Peyer's patch (tissue), 4 donors: ENCODE data around the gene FCER2.

Experiments
- CTCF ChIP-seq, 6 experiments: fragments of 450-650 bp in 4 of 6; fragments of 200-600 bp in 2 of 6; sonication (generic) in 1 of 6; IDR thresholded peaks; one replicate each; pipeline ENCODE4 v1.5.1; 2017 to 2019; ENCODE audit warnings: antibody characterized with exemption in 6 of 6, mild to moderate bottlenecking in 3 of 6, moderate library complexity in 1 of 6
- POLR2A ChIP-seq, 2 donors: fragments of 450-650 bp; IDR thresholded peaks; one replicate each; pipeline ENCODE4 v1.5.1; 2017; ENCODE audit warnings: antibody characterized with exemption in 2 of 2, mild to moderate bottlenecking in 2 of 2, moderate library complexity in 2 of 2

- TF ChIP-seq CTCF (IDR thresholded peaks at IDR 0.05) (no peak), POLR2A (IDR thresholded peaks at IDR 0.05) (no peak)
Observed at GRCh38 chr19:7655581-7655980, 46.4 kb downstream of the FCER2 start.
